HUES6 (cell line): ENCODE results near the gene IFT88.

Experiments used
- H3K27ac ChIP-seq: 2 replicates; pipeline ENCODE4 v1.7.0; 2013; ENCODE audit warnings: low read depth, mild to moderate bottlenecking, low read length, inconsistent platforms
- H3K27me3 ChIP-seq: 2 replicates; pipeline ENCODE4 v1.6.1; 2013; ENCODE audit warnings: low read length; ENCODE audit not compliant: control insufficient read depth, insufficient read depth
- H3K36me3 ChIP-seq: 2 replicates; pipeline ENCODE4 v1.6.1; 2013; ENCODE audit warnings: low read length; ENCODE audit not compliant: control insufficient read depth, insufficient read depth
- H3K4me1 ChIP-seq: 2 replicates; pipeline ENCODE4 v1.6.1; 2013; ENCODE audit warnings: low read length; ENCODE audit not compliant: control insufficient read depth, insufficient read depth
- H3K4me3 ChIP-seq: 2 replicates; pipeline ENCODE4 v1.5.1; 2013; ENCODE audit warnings: low read depth, low read length
- H3K9ac ChIP-seq: one replicate; pipeline ENCODE4 v1.6.1; 2013; ENCODE audit warnings: mild to moderate bottlenecking, low read length
- H3K9me3 ChIP-seq: 2 replicates; pipeline ENCODE4 v1.6.1; 2013; ENCODE audit warnings: low read depth, low read length; ENCODE audit not compliant: control insufficient read depth, insufficient read depth

The IFT88 gene

DNA sequence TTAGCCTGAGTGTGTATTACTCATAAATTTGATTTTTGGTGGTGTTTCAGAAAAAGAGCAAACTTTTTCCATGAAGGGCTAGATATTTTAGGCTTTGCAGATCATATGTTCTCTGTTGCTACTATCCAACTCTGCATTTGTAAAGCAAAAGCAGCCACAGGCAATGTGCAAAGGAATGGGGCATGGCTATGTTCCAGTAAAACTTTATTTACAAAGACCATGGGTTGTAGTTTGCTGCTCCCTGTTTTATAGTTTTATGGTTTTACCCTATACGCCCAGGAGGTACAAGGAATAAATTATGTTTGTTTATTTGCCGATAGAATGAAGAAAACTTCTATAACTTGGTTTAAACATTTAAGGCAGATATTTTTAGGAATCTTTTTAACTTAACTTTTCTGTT is 23.6 kb downstream of the IFT88 start:
- H3K36me3 ChIP-seq: 0 out of 2 replicates have a peak, but pooled peaks cover 1% of the 10 kb centered on the region
- no peaks in the 10 kb centered on the region for H3K9me3 ChIP-seq
- no peak overlapping the region for H3K9ac ChIP-seq
- no peak overlapping the region for H3K27ac ChIP-seq
- no peaks in the 10 kb centered on the region for H3K4me1 ChIP-seq
- H3K27me3 ChIP-seq: no peaks in the 10 kb centered on the region
- H3K4me3 ChIP-seq: no peak overlapping the region

DNA sequence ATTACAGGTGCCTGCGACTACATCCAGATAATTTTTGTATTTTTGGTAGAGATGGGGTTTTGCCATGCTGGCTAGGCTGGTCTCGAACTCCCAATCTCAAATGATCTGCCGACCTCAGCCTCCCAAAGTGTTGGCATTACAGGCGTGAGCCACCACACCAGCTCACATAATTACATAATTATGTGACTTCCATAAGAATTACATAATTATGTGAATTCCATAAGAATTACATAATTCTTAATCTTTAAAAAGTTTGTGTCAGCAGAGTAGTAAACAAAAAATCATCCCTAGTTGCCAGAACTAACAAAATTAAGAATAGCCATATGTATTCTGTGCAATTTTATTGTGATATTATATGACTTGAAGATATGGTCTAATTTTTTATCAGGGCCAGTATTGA is 25.6 kb downstream of the IFT88 start:
- Histone ChIP-seq H3K27ac (no peak overlapping the region), H3K4me1 (no peaks in the 10 kb centered on the region), H3K27me3 (no peaks in the 10 kb centered on the region), H3K4me3 (no peak overlapping the region), H3K36me3 (no peaks in the 10 kb centered on the region), H3K9ac (no peak overlapping the region), H3K9me3 (no peaks in the 10 kb centered on the region)

DNA sequence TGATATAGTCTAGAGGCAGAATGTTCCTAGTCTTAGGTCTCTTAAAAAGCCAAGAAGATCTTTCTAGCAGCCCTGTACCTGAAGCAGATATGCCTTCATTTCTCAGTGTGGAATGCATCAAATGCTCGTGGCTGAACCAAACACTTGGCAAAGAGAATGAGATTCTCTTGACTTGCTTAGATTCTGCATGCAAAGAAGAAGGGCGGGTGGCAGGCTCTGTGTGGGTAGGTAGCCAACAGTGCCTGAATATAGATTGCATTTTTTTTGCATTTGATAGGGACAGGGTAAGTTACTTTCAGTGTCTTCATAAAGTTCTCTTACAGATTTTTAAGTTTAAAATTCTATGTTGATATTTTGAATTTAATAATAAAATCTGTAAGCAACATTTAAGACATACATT is 27.3 kb downstream of the IFT88 start:
- Histone ChIP-seq H3K9ac (no peak overlapping the region), H3K27ac (no peak overlapping the region), H3K9me3 (no peaks in the 10 kb centered on the region), H3K27me3 (no peaks in the 10 kb centered on the region), H3K4me3 (no peak overlapping the region), H3K4me1 (no peaks in the 10 kb centered on the region), H3K36me3 (no peaks in the 10 kb centered on the region)

DNA sequence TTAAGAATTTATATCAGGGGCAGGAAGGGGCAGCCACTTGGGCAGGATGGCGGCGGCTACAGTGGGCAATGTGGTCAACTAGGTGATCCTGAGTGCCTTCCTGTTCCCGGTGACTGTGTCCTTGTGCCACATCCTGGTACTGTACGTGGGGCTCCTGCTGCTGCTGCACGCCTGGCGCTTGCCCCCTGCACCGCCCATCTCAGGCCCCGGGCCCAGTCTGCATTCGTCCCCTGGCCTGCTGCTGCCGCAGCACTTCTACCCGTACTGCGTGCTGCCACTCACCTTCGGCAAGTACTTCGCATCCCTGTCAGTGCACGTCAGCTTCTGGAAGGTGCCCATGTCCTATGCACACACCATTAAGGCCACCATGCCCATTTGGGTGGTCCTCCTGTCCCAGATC is 40.1 kb downstream of the IFT88 start:
- H3K9me3 ChIP-seq: no peaks in the 10 kb centered on the region
- peaks cover 7% of the 10 kb centered on the region for H3K36me3 ChIP-seq
- H3K27me3 ChIP-seq: no peaks in the 10 kb centered on the region
- no peaks in the 10 kb centered on the region for H3K4me1 ChIP-seq
- H3K4me3 ChIP-seq: no peak overlapping the region
- H3K9ac ChIP-seq: no peak overlapping the region
- H3K27ac ChIP-seq: no peak overlapping the region

DNA sequence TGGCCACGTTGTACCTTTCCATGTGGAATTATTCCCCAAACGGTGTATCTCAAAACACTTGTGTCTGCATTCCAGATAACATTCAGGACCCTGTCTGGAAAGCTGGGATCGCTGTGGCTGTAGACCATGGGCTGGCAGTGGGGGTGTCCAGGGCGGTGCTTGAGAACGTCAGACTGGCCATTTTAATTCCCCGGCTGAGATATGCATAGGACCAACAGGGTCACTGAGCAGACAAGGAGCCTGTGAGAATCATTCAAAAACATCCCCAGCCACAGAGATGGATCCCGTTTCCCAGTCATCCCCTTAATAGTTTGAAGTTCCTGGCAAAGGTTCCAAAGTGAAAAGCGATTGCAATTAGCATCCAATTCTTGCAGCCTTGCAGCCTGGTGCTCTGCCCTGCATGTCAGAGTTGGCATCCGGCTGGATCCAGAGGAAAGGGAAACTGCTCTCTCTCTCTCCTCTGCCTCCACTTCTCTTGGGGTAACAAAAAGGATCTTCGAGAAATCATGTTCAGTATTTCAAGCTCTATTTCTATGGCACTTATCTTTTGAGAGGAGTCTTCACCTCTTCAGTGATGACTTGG is 41.6 kb downstream of the IFT88 start:
- Histone ChIP-seq H3K9me3 (no peaks in the 10 kb centered on the region), H3K27ac (no peak overlapping the region), H3K4me1 (no peaks in the 10 kb centered on the region)

DNA sequence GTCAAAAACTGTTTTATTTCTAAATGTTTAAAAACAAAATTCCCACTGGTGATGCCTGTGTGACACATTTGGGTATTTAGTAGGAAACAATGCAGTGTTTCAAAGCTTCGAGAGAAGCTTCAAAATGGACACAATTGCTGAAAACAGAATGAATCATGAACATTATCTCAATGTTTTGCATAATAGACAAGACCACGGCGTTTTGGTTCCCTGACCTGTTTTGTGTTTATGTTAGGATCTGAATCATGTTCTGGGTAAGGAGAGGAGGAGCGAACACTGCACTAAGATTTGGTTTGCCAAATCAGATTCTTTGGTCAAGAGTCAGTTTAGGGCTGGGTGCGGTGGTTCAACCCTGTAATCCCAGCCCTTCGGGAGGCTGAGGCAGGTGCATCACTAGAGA is 42.2 kb downstream of the IFT88 start:
- no peaks in the 10 kb centered on the region for H3K9me3 ChIP-seq
- H3K4me1 ChIP-seq: no peaks in the 10 kb centered on the region
- peaks cover 7% of the 10 kb centered on the region for H3K36me3 ChIP-seq
- H3K27me3 ChIP-seq: no peaks in the 10 kb centered on the region
- no peak overlapping the region for H3K9ac ChIP-seq
- H3K27ac ChIP-seq: no peak overlapping the region
- no peak overlapping the region for H3K4me3 ChIP-seq

More for the DNA sequence above, 41.6 kb downstream of the IFT88 start:
- Histone ChIP-seq H3K27me3 (no peaks in the 10 kb centered on the region), H3K4me3 (no peak overlapping the region), H3K36me3 (peaks cover 7% of the 10 kb centered on the region), H3K9ac (no peak overlapping the region)

DNA sequence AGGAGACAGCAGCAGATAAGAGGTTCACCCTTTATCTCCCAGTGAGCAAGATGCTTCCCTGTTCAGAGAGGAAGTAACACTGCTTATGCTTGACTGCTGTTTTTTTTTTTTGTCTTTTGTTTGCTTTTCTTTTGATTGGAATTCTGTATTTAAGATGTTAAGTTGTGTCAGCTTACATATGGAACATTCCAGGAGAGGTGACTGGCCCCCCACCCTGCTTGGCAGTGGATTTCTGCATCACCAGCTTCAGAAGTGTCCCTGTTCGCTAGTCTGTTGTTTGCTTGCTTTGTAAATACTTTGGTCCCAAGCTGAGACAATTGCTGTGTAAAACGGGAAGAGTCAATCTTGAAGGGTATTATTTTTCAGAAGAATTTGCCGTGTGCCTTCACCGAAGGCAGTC is 43.0 kb downstream of the IFT88 start:
- no peaks in the 10 kb centered on the region for H3K27me3 ChIP-seq
- H3K27ac ChIP-seq: no peak overlapping the region
- no peak overlapping the region for H3K4me3 ChIP-seq
- no peaks in the 10 kb centered on the region for H3K9me3 ChIP-seq
- H3K4me1 ChIP-seq: no peaks in the 10 kb centered on the region
- no peak overlapping the region for H3K9ac ChIP-seq
- H3K36me3 ChIP-seq: peaks cover 7% of the 10 kb centered on the region

DNA sequence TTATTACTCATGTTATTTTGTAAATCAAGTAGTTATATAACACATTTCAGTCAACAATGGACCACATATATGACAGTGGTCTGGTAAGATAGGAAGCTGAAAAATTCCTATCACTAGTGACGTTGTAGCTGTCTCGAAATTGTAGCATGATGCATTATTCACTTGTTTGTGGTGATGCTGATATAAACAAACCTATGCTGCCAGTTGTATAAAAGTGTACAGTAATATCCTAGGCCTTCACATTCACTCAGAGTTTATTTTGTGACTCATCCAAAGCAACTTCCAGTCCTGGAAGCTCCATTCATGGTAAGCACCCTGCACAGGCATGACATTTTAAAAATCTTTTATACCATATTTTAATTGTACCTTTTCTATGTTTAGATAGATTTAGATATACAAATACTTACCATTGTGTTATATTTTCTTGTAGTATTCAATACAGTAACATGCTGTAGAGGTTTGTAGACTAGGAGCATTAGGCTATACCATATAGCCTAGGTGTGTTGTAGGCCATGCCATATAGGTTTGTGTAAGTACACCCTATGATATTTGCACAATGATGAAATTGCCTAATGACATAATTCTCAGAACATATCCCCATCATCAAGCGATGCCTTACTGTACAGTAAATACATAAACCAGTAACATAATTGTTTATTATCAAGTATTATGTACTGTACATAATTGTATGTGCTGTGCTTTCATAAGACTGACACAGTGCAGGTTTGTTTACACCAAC is 49.3 kb downstream of the IFT88 start:
- Histone ChIP-seq H3K27me3 (no peaks in the 10 kb centered on the region), H3K4me3 (no peak overlapping the region), H3K4me1 (no peaks in the 10 kb centered on the region), H3K27ac (no peak overlapping the region), H3K9me3 (0 out of 2 replicates have a peak, but pooled peaks cover 4% of the 10 kb centered on the region), H3K36me3 (no peaks in the 10 kb centered on the region), H3K9ac (no peak overlapping the region)

DNA sequence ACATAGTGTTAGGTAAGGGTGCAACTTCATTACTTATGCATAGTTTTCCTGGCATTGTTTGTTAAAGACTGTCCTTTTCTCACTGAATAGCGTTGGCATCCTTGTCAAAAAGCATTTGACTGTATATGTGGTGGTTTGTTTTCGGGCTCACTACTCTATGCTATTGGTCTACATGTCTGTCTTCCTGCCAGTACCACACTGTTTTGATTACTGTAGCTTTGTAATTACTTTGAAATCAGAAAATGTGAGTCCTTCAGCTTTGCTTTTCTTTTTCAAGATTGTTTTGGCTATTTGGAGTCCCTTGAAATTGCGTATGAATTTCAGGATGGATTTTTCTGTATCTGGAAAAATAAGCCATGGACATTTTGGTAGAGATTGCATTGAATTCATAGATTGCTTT is 56.0 kb downstream of the IFT88 start:
- H3K4me3 ChIP-seq: no peak overlapping the region
- peaks cover 10% of the 10 kb centered on the region for H3K9me3 ChIP-seq
- no peak overlapping the region for H3K27ac ChIP-seq
- H3K9ac ChIP-seq: no peak overlapping the region
- no peaks in the 10 kb centered on the region for H3K36me3 ChIP-seq
- H3K4me1 ChIP-seq: no peaks in the 10 kb centered on the region
- no peaks in the 10 kb centered on the region for H3K27me3 ChIP-seq

DNA sequence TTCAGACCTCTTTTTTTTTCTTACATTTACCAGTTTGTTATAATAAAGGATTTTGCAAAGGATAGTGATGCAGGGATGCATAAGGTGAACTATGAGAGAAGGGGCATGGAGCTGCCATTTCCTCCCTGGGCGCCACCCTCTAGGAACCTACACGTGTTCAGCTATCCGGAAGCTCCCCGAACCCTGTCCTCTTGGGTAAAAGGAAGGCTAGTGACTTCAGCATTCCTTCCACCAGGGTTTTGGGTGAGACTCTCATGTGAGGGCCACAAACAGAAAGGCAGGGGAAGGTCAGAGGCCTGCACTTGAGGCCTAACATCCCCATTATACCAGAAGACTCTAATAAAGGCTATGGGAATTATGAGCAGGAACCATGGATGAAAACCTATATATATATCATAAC is 57.3 kb downstream of the IFT88 start:
- Histone ChIP-seq H3K4me3 (no peak overlapping the region), H3K9me3 (peaks cover 10% of the 10 kb centered on the region), H3K36me3 (no peaks in the 10 kb centered on the region), H3K27me3 (no peaks in the 10 kb centered on the region), H3K4me1 (no peaks in the 10 kb centered on the region), H3K9ac (no peak overlapping the region), H3K27ac (no peak overlapping the region)

DNA sequence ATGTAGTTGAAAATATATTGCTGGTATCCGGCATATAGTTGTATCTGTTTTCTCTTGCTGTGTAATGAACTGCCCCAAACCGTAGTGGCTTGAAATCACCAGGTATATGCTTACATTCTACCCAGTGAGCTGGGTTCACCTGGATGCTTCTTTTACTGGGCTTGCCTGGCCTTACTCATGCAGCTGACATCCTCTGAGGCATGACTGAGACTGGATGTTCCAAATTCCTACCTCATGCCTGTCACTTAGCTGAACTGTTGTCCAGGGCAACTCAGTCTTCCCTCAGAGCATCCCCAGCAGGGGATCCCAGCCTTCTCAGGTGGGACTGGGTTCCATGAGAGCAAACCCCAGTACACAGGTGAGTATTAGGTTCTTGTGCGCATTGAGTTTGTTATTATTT is 66.8 kb downstream of the IFT88 start:
- no peaks in the 10 kb centered on the region for H3K36me3 ChIP-seq
- H3K27ac ChIP-seq: no peak overlapping the region
- H3K27me3 ChIP-seq: no peaks in the 10 kb centered on the region
- no peaks in the 10 kb centered on the region for H3K4me1 ChIP-seq
- no peak overlapping the region for H3K4me3 ChIP-seq
- no peak overlapping the region for H3K9ac ChIP-seq
- H3K9me3 ChIP-seq: no peaks in the 10 kb centered on the region
